ENCODE data around the gene SLIT1.
A peak's percentile ranks its signal among the peaks of the same experiment; 100 is the strongest.

SLIT1 gene

DNA sequence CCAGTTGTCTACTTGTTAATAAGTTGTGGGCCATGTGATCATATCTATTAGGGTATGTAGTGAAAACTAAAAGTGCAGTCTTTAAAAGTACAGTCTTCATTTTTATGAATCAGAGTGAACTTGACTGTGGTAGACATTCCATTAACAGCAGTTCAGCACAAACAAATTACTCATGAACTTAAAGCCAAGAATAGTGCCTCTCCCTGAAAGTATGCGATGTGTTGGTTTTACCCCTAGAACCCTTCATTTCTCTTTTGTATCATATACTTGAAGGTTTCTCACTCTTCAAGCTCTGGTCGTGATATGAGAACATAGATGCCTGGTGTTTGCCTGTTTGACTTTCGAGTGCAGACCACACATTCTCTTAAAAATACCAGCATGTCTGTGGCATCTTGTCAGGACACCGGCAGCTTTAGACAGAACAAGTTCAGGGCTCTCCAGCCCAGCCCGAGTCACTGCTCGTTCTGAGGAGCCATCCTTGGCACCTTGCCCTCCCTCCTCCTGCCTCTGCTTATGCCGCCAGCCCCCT is 194.4 kb downstream of the SLIT1 start:
- DNase-seq (ENCODE audit: low read depth): peak; percentile 86
- no peak overlapping the region for H3K4me3 ChIP-seq (ENCODE audit: low read depth, low read length)
- TF ChIP-seq, protein P1, sequence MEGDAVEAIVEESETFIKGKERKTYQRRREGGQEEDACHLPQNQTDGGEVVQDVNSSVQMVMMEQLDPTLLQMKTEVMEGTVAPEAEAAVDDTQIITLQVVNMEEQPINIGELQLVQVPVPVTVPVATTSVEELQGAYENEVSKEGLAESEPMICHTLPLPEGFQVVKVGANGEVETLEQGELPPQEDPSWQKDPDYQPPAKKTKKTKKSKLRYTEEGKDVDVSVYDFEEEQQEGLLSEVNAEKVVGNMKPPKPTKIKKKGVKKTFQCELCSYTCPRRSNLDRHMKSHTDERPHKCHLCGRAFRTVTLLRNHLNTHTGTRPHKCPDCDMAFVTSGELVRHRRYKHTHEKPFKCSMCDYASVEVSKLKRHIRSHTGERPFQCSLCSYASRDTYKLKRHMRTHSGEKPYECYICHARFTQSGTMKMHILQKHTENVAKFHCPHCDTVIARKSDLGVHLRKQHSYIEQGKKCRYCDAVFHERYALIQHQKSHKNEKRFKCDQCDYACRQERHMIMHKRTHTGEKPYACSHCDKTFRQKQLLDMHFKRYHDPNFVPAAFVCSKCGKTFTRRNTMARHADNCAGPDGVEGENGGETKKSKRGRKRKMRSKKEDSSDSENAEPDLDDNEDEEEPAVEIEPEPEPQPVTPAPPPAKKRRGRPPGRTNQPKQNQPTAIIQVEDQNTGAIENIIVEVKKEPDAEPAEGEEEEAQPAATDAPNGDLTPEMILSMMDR (IDR thresholded peaks at IDR 0.05; ENCODE audit: insufficient read depth, low read depth, low read length, missing control alignments): no peak

DNA sequence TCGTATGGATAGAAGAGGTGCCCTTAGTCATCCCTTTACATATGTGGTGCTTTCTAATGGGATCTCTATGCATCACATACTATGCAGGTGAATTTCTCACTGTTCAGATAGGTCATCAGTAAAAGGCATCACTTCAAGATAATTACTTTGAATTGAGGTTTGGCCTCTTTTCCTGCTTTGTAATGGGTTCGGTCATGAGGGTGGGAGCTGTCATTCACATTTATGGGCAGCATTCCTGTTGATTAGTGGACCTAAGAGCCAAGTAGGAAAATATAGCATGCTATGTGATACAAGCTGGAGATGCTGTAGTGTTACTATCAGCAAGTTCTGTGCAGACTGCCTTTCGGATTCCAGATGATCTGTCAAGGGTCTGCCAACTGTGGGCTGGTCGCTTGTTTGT is 197.3 kb downstream of the SLIT1 start:
- H3K4me3 ChIP-seq (ENCODE audit: low read depth, low read length): no peak overlapping the region
- no peak for DNase-seq (ENCODE audit: low read depth)
- TF ChIP-seq, protein P1 (IDR thresholded peaks at IDR 0.05; ENCODE audit: insufficient read depth, low read depth, low read length, missing control alignments): no peak

DNA sequence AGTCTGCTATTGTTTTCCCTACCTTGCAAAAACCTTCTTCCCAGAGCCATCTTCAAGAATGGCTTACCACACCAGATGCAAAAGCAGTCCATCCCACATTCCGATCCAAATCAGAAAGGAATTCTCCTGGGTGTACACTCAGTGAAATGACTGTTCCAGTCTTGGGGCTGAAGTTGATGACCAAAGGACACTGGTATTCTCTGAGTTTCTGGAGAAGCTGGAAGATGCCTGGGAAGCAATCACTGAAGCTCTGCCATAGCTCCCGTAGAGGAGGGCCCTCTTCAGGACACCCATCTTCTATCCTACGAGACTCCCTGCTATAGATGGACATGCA is 197.9 kb downstream of the SLIT1 start:
- no peak overlapping the region for H3K4me3 ChIP-seq (ENCODE audit: low read depth, low read length)
- DNase-seq (ENCODE audit: low read depth): no peak
- TF ChIP-seq, protein P1 (IDR thresholded peaks at IDR 0.05; ENCODE audit: insufficient read depth, low read depth, low read length, missing control alignments): no peak

DNA sequence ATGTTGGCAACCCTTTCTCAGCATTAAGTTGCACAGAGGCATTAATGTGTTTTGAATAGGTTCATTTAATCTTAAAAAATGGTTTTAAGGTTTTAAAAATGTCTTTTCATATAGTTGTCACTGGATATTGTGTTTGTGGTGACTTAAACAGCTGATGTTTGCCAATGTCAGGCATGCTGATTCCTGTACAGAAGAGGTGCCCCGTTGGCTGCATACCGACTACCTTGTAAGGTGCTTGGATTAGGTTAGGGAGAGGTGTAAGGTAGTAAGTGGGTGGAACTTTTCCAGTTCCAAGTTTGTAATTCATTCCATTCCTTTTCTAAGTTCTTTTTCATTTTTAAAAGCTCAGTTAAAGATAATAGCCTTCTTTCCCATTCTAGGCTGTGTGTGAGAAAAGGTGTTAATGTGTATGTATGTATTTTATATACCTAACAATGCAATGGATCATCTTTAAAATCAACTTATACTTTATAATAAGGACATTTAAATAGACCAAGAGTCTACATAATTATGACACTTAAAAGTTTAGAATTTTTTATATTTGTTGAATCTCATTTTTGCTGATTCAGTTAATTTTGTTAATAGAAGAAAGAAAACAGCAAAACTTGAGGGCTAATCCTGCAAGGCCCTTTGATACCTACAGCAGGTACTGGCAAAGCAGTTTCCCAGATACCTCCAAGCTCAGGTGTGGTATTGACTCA is 198.5 kb downstream of the SLIT1 start:
- no peak for DNase-seq (ENCODE audit: low read depth)
- no peak overlapping the region for H3K4me3 ChIP-seq (ENCODE audit: low read depth, low read length)
- TF ChIP-seq, protein P1 (IDR thresholded peaks at IDR 0.05; ENCODE audit: insufficient read depth, low read depth, low read length, missing control alignments): no peak

DNA sequence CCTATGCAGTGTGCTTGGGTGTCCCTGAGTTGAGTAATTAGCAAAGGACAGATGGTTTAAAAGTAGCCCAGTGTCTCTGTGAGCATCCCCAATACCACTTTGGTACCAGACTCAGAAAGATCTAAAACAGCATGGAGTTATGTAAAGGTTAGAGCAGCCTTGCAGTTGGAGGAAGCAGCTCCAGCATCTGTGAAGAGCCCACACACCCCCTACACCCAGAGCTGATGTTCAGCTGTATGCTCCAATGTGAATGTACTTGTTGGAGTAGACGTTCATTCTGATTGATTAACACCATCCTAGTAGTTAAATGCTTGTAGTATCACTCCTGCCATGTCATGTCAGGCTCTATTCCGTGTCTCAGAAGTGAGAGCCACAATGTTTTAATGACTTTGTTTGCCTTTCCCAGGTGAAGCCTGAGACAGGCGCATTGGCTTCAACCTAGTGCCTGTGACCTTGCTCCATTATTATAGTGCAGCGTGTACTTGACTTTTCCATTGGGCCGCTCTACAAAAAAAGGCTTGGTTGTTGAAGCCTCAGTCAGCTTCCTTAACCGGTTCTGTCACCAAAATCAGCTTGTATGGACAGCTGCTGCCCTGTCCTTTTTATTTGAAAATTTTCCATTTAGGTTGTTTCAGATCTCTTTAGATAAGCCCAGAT is 199.4 kb downstream of the SLIT1 start:
- TF ChIP-seq, protein P1 (IDR thresholded peaks at IDR 0.05; ENCODE audit: insufficient read depth, low read depth, low read length, missing control alignments): no peak
- no peak for DNase-seq (ENCODE audit: low read depth)
- H3K4me3 ChIP-seq (ENCODE audit: low read depth, low read length): no peak overlapping the region

DNA sequence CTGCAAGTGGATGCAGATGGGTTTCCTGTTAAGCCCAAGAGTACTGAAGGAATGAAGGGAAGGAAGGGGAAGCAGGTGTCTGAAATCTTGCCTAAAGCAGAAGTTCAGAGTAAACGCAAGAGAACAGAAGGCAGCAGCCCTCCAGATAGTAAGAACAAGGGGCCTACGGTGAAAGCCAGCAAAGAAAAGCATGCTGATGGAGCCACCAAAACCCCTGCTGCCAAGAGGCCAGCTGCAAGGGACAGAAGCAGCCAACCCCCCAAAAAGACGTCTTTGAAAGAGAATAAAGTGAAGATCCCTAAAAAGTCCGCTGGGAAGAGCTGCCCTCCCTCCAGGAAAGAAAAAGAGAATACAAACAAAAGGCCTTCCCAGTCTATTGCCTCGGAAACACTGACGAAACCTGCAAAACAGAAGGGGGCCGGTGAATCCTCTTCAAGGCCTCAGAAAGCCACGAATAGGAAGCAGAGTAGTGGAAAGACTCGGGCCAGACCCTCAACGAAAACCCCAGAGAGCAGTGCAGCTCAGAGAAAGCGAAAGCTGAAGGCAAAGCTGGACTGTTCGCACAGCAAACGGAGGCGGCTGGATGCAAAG is 201.1 kb downstream of the SLIT1 start:
- no peak for DNase-seq (ENCODE audit: low read depth)
- TF ChIP-seq, protein P1 (IDR thresholded peaks at IDR 0.05; ENCODE audit: insufficient read depth, low read depth, low read length, missing control alignments): no peak
- H3K4me3 ChIP-seq (ENCODE audit: low read depth, low read length): no peak overlapping the region

Data from GM12865 (cell line).